ENCODE results near the gene NDUFS7. TPM values are rescaled to one million over a fixed set of nuclear protein-coding genes. Genes with fewer than 3 reads are reported as not detected.

NDUFS7 gene
- polyA plus RNA-seq, 4 donors: 82.0 to 350 (median 248) TPM

- peaks cover 9 to 39% (median 15%) of the 10 kb centered on the region in 3 donors for H3K4me1 ChIP-seq (ENCODE audit: control insufficient read depth in 3 of 3, insufficient read depth in 2 of 3, low read depth in 1 of 3, low read length in 2 of 3)
- peak overlapping the region; percentile 15 to 83 (median 76) for H3K27ac ChIP-seq (ENCODE audit: low read depth in 1 of 3, low read length in 2 of 3)
- H3K9me3 ChIP-seq (ENCODE audit: control insufficient read depth in 2 of 2, insufficient read depth in 1 of 2, low read depth in 1 of 2, low read length in 1 of 2): no peaks in the 10 kb centered on the region
- H3K27me3 ChIP-seq (ENCODE audit: control insufficient read depth in 3 of 3, insufficient read depth in 3 of 3, low read length in 3 of 3): no peaks in the 10 kb centered on the region
- H3K4me3 ChIP-seq (ENCODE audit: low read depth in 1 of 3, low read length in 3 of 3): peak overlapping the region in 2 of 3 donors; percentile 59 to 99
- peaks cover 0 to 34% (median 0%) of the 10 kb centered on the region in 3 donors for H3K36me3 ChIP-seq (ENCODE audit: control insufficient read depth in 3 of 3, insufficient read depth in 2 of 3, low read depth in 1 of 3, low read length in 3 of 3)
- DNase-seq: peak; percentile 99 to 100
- 0% methylated on average over 46 to 72 of the region's 72 CpGs for WGBS, 3 donors
- FAIRE-seq: no peak
These were observed 23.2 kb downstream of the NDUFS7 start for GRCh38 chr19:1406774-1407527.

- Histone ChIP-seq H3K27ac (ENCODE audit: low read depth in 1 of 3, low read length in 2 of 3) (peak within 1 kb of the TSS; percentile 66 to 93 (median 93)), H3K27me3 (ENCODE audit: control insufficient read depth in 3 of 3, insufficient read depth in 3 of 3, low read length in 3 of 3) (no peaks in the 10 kb centered on the region), H3K4me3 (ENCODE audit: low read depth in 1 of 3, low read length in 3 of 3) (peak within 1 kb of the TSS; percentile 99), H3K36me3 (ENCODE audit: control insufficient read depth in 3 of 3, insufficient read depth in 2 of 3, low read depth in 1 of 3, low read length in 3 of 3) (peaks cover 0 to 42% (median 2%) of the 10 kb centered on the region in 3 donors), H3K9me3 (ENCODE audit: control insufficient read depth in 2 of 2, insufficient read depth in 1 of 2, low read depth in 1 of 2, low read length in 1 of 2) (no peaks in the 10 kb centered on the region), H3K4me1 (ENCODE audit: control insufficient read depth in 3 of 3, insufficient read depth in 2 of 3, low read depth in 1 of 3, low read length in 2 of 3) (peaks cover 9 to 36% (median 19%) of the 10 kb centered on the region in 3 donors)
- DNase-seq (no peak), FAIRE-seq (no peak)
- 0 to 1% (median 0%) methylated on average over 39 to 121 of the region's 121 CpGs for WGBS, 3 donors
These were observed 24.0 kb downstream of the NDUFS7 start, which contains the start of gene DAZAP1 for GRCh38 chr19:1407528-1408299. Gene DAZAP1, plus strand, starts transcription at chr19:1407586. Its CDS starts 188 bp downstream, at chr19:1407774.

GRCh38 chr19:1408300-1409203 lies 24.8 kb downstream of the NDUFS7 start:
- DNase-seq (peak; percentile 50 to 72), FAIRE-seq (no peak)
- H3K27ac ChIP-seq (ENCODE audit: low read depth in 1 of 3, low read length in 2 of 3): peak overlapping the region; percentile 66 to 93 (median 93)
- peaks cover 9 to 36% (median 21%) of the 10 kb centered on the region in 3 donors for H3K4me1 ChIP-seq (ENCODE audit: control insufficient read depth in 3 of 3, insufficient read depth in 2 of 3, low read depth in 1 of 3, low read length in 2 of 3)
- H3K36me3 ChIP-seq (ENCODE audit: control insufficient read depth in 3 of 3, insufficient read depth in 2 of 3, low read depth in 1 of 3, low read length in 3 of 3): peaks cover 2 to 50% (median 7%) of the 10 kb centered on the region in 3 donors
- WGBS, 3 donors: 0 to 1% (median 0%) methylated on average over 65 to 69 of the region's 69 CpGs
- no peaks in the 10 kb centered on the region for H3K9me3 ChIP-seq (ENCODE audit: control insufficient read depth in 2 of 2, insufficient read depth in 1 of 2, low read depth in 1 of 2, low read length in 1 of 2)
- H3K4me3 ChIP-seq (ENCODE audit: low read depth in 1 of 3, low read length in 3 of 3): peak overlapping the region; percentile 99
- H3K27me3 ChIP-seq (ENCODE audit: control insufficient read depth in 3 of 3, insufficient read depth in 3 of 3, low read length in 3 of 3): no peaks in the 10 kb centered on the region

- FAIRE-seq (no peak), DNase-seq (no peak)
- H3K27me3 ChIP-seq (ENCODE audit: control insufficient read depth in 3 of 3, insufficient read depth in 3 of 3, low read length in 3 of 3): no peaks in the 10 kb centered on the region
- no peaks in the 10 kb centered on the region for H3K9me3 ChIP-seq (ENCODE audit: control insufficient read depth in 2 of 2, insufficient read depth in 1 of 2, low read depth in 1 of 2, low read length in 1 of 2)
- peak overlapping the region; percentile 66 to 93 (median 93) for H3K27ac ChIP-seq (ENCODE audit: low read depth in 1 of 3, low read length in 2 of 3)
- 32 to 56% (median 38%) methylated on average over 30 to 33 of the region's 33 CpGs for WGBS, 3 donors
- peak overlapping the region in 2 of 3 donors; percentile 99 for H3K4me3 ChIP-seq (ENCODE audit: low read depth in 1 of 3, low read length in 3 of 3)
- peaks cover 2 to 56% (median 7%) of the 10 kb centered on the region in 3 donors for H3K36me3 ChIP-seq (ENCODE audit: control insufficient read depth in 3 of 3, insufficient read depth in 2 of 3, low read depth in 1 of 3, low read length in 3 of 3)
- peaks cover 9 to 36% (median 22%) of the 10 kb centered on the region in 3 donors for H3K4me1 ChIP-seq (ENCODE audit: control insufficient read depth in 3 of 3, insufficient read depth in 2 of 3, low read depth in 1 of 3, low read length in 2 of 3)
These were observed 25.7 kb downstream of the NDUFS7 start for GRCh38 chr19:1409204-1410005.

GRCh38 chr19:1410136-1410786 lies 26.6 kb downstream of the NDUFS7 start:
- FAIRE-seq (no peak), DNase-seq (no peak)
- Histone ChIP-seq H3K9me3 (ENCODE audit: control insufficient read depth in 2 of 2, insufficient read depth in 1 of 2, low read depth in 1 of 2, low read length in 1 of 2) (no peaks in the 10 kb centered on the region), H3K27ac (ENCODE audit: low read depth in 1 of 3, low read length in 2 of 3) (peak overlapping the region in 1 of 3 donors; percentile 12), H3K4me1 (ENCODE audit: control insufficient read depth in 3 of 3, insufficient read depth in 2 of 3, low read depth in 1 of 3, low read length in 2 of 3) (peaks cover 9 to 42% (median 22%) of the 10 kb centered on the region in 3 donors), H3K4me3 (ENCODE audit: low read depth in 1 of 3, low read length in 3 of 3) (peak overlapping the region in 2 of 3 donors; percentile 6 to 99), H3K27me3 (ENCODE audit: control insufficient read depth in 3 of 3, insufficient read depth in 3 of 3, low read length in 3 of 3) (no peaks in the 10 kb centered on the region), H3K36me3 (ENCODE audit: control insufficient read depth in 3 of 3, insufficient read depth in 2 of 3, low read depth in 1 of 3, low read length in 3 of 3) (peaks cover 2 to 61% (median 7%) of the 10 kb centered on the region in 3 donors)
- 69 to 72% (median 69%) methylated on average over 23 of the region's 23 CpGs for WGBS, 3 donors

- DNase-seq: no peak
- FAIRE-seq: no peak
- Histone ChIP-seq H3K27me3 (ENCODE audit: control insufficient read depth in 3 of 3, insufficient read depth in 3 of 3, low read length in 3 of 3) (no peaks in the 10 kb centered on the region), H3K9me3 (ENCODE audit: control insufficient read depth in 2 of 2, insufficient read depth in 1 of 2, low read depth in 1 of 2, low read length in 1 of 2) (no peaks in the 10 kb centered on the region), H3K27ac (ENCODE audit: low read depth in 1 of 3, low read length in 2 of 3) (peak overlapping the region in 1 of 3 donors; percentile 8), H3K4me1 (ENCODE audit: control insufficient read depth in 3 of 3, insufficient read depth in 2 of 3, low read depth in 1 of 3, low read length in 2 of 3) (peaks cover 12 to 47% (median 27%) of the 10 kb centered on the region in 3 donors), H3K4me3 (ENCODE audit: low read depth in 1 of 3, low read length in 3 of 3) (peak overlapping the region in 1 of 3 donors; percentile 10), H3K36me3 (ENCODE audit: control insufficient read depth in 3 of 3, insufficient read depth in 2 of 3, low read depth in 1 of 3, low read length in 3 of 3) (peaks cover 2 to 64% (median 7%) of the 10 kb centered on the region in 3 donors)
- WGBS, 3 donors: 68 to 71% (median 68%) methylated on average over 8 to 9 of the region's 9 CpGs
These were observed 27.1 kb downstream of the NDUFS7 start for GRCh38 chr19:1410789-1411188.

Measured in small intestine (tissue), 7 donors.